HepG2 (cell line): ENCODE measurements around the gene TRA2B. TPM values are rescaled to one million over a fixed set of nuclear protein-coding genes. Genes with fewer than 3 reads are reported as not detected.

Experiments used
- ATAC-seq: fragments of 200-7000 bp; cut with Tn5 transposase; 3 replicates; pipeline ENCODE4 v1.9.1; 2020; ENCODE audit warnings: mild to moderate bottlenecking, moderate library complexity
- BruUV-seq: library from RNA; stranded (reverse); fragments of 400-500 nt; replicated peaks from 2 replicates; lab custom pipeline; 2021; lab: Mats Ljungman, UMichigan
- CTCF ChIA-PET: fragments of 300-600 bp; formaldehyde crosslinking; extraction: SDS; loops from one replicate; lab custom pipeline; 2021; ENCODE audit warnings: low total read pairs, inconsistent platforms, low intra/inter-chr PET ratio; lab: Yijun Ruan, JAX
- POLR2A ChIA-PET: fragments of 350-600 bp; sonication (Branson Sonifier 250); formaldehyde crosslinking; loops from one replicate; lab custom pipeline; 2020; ENCODE audit warnings: antibody characterized with exemption, inconsistent platforms; lab: Yijun Ruan, JAX
- DNase-seq: peaks from one replicate; pipeline ENCODE4 v3.0.0-alpha.2; 2015; ENCODE audit warnings: low spot score
- FAIRE-seq: peaks from 3 replicates; lab custom pipeline; 2011; peaks lifted over from hg19 to GRCh38; lab: Jason Lieb, UNC
- H2AFZ ChIP-seq: one replicate; pipeline ENCODE4 v1.6.1; 2011; ENCODE audit warnings: low read length, inconsistent platforms
- H3K27ac ChIP-seq: fragments of 300-600 bp; 3 replicates; pipeline ENCODE4 v1.8.0; 2011; ENCODE audit warnings: mixed run types, mild to moderate bottlenecking, mixed read lengths, low read length, inconsistent platforms; ENCODE audit not compliant: insufficient read depth; ENCODE audit errors: extremely low read length
- H3K27me3 ChIP-seq, 2 experiments: fragments of 200-600 bp in 1 of 2; 2 replicates in 1 of 2; 3 replicates in 1 of 2; pipeline versions ENCODE4 v1.6.0 to v1.8.0; 2011; ENCODE audit warnings: low read length in 2 of 2, mild to moderate bottlenecking in 2 of 2, moderate library complexity in 2 of 2, inconsistent platforms in 1 of 2; ENCODE audit not compliant: insufficient read depth in 2 of 2, control insufficient read depth in 1 of 2
- H3K36me3 ChIP-seq, 2 experiments: fragments of 200-600 bp in 1 of 2; replicated peaks in 1 of 2; 2 replicates in 1 of 2; 3 replicates in 1 of 2; pipeline versions ENCODE4 v1.5.1 to v1.8.0; 2011; ENCODE audit warnings: low read length in 2 of 2, inconsistent platforms in 1 of 2; ENCODE audit not compliant: insufficient read depth in 2 of 2, control insufficient read depth in 1 of 2
- H3K4me1 ChIP-seq: 2 replicates; pipeline ENCODE4 v1.5.1; 2012; ENCODE audit warnings: low read length, inconsistent platforms; ENCODE audit not compliant: insufficient read depth
- H3K4me2 ChIP-seq: 2 replicates; pipeline ENCODE4 v1.6.0; 2011; ENCODE audit warnings: low read depth, low read length, inconsistent platforms
- H3K4me3 ChIP-seq, 3 experiments: fragments of 200-600 bp in 1 of 3; sonication (generic), shearing (Covaris generic) in 1 of 3; replicated peaks in 1 of 3; 2 replicates each; pipeline ENCODE4 v1.5.1; 2011 to 2016; ENCODE audit warnings: low read length in 3 of 3, inconsistent platforms in 2 of 3, low read depth in 2 of 3, mild to moderate bottlenecking in 2 of 3, control low read depth in 1 of 3, mixed read lengths in 1 of 3; ENCODE audit not compliant: insufficient read depth in 1 of 3
- H3K79me2 ChIP-seq: one replicate; pipeline ENCODE4 v1.6.1; 2011; ENCODE audit warnings: low read length, inconsistent platforms; ENCODE audit not compliant: insufficient read depth
- H3K9ac ChIP-seq: 2 replicates; pipeline ENCODE4 v1.6.0; 2011; ENCODE audit warnings: mild to moderate bottlenecking, low read depth, low read length, inconsistent platforms; ENCODE audit not compliant: insufficient read depth
- H3K9me3 ChIP-seq: 2 replicates; pipeline ENCODE4 v1.5.1; 2012; ENCODE audit warnings: mild to moderate bottlenecking, low read length
- H4K20me1 ChIP-seq: 2 replicates; pipeline ENCODE4 v1.6.0; 2011; ENCODE audit warnings: inconsistent platforms, mild to moderate bottlenecking, low read length, moderate library complexity; ENCODE audit not compliant: insufficient read depth
- DNMT1 ChIP-seq: sonication (generic); formaldehyde crosslinking; IDR thresholded peaks from 2 replicates; pipeline ENCODE4 v1.5.1; 2020; ENCODE audit warnings: mild to moderate bottlenecking, missing genetic modification reagents
- GABPA ChIP-seq, 2 experiments: IDR thresholded peaks; 2 replicates each; pipeline ENCODE4 v1.6.1; 2011 to 2016; ENCODE audit warnings: low read depth in 2 of 2, low read length in 1 of 2, missing biosample characterization in 1 of 2, missing genetic modification characterization in 1 of 2
- HNRNPLL ChIP-seq: fragments of 200-400 bp; formaldehyde crosslinking; IDR thresholded peaks from 2 replicates; pipeline ENCODE4 v1.6.1; 2017; ENCODE audit warnings: mild to moderate bottlenecking, low read depth, low read length; ENCODE audit not compliant: poor library complexity, severe bottlenecking
- NFYB ChIP-seq: sonication (generic); formaldehyde crosslinking; IDR thresholded peaks from 2 replicates; pipeline ENCODE4 v1.4.0; 2020; ENCODE audit warnings: missing genetic modification reagents
- NFYC ChIP-seq: IDR thresholded peaks from 2 replicates; pipeline ENCODE4 v1.6.1; 2016; ENCODE audit warnings: missing genetic modification reagents, missing compliant biosample characterization
- RAD51 ChIP-seq: fragments of 450-650 bp; IDR thresholded peaks from 2 replicates; pipeline ENCODE4 v1.6.1; 2016; ENCODE audit warnings: borderline replicate concordance
- WGBS: methylation state at CpG from one replicate; pipeline ENCODE4 v1.1.6; 2017; ENCODE audit warnings: low lambda C conversion rate; 5-methylcytosine and 5-hydroxymethylcytosine counted together
- in situ Hi-C: cut with HindIII; loops from 2 replicates; pipeline ENCODE4 v1.10.0; 2017; ENCODE audit warnings: low pct_unique_long_range_greater_than_20kb; ENCODE audit not compliant: extremely low pct_ligation_motif_present
- intact Hi-C: fragments of 100-400 bp; cut with micrococcal nuclease; formaldehyde crosslinking; loops from one replicate; pipeline ENCODE4 v1.10.0; 2022; ENCODE audit not compliant: unreplicated experiment
- polyA plus RNA-seq, 8 experiments: library from polyadenylated mRNA; depleted of rRNA in 3 of 8; stranded (reverse) in 7 of 8; unstranded in 1 of 8; fragments of >200 nt; fragmentation: Illumina TruSeq in 4 of 8; extraction: Trizol in 4 of 8; gene quantifications; 2 replicates each; pipeline versions ENCODE4 v1.2.1 to v1.2.3, GENCODE V29; 2011 to 2016; ENCODE audit warnings: low read depth in 4 of 8, missing spikeins in 1 of 8, mixed read lengths in 1 of 8; ENCODE audit not compliant: insufficient read depth in 1 of 8
- total RNA-seq, 5 experiments: library from RNA; depleted of rRNA; stranded (reverse); fragments of >200 nt; fragmentation: Illumina TruSeq; extraction: Trizol; gene quantifications; 2 replicates each; pipeline ENCODE4 v1.2.3, GENCODE V29; 2016; ENCODE audit warnings: low read depth in 1 of 5
- TF ChIP-seq, protein P1 (sequence below), 2 experiments: sonication (generic) in 1 of 2; formaldehyde crosslinking in 1 of 2; IDR thresholded peaks; 2 replicates each; pipeline versions ENCODE4 v1.5.1 to v1.6.1; 2011 to 2020; ENCODE audit warnings: borderline replicate concordance in 1 of 2, low read depth in 1 of 2, low read length in 1 of 2, mild to moderate bottlenecking in 1 of 2, missing genetic modification reagents in 1 of 2, moderate library complexity in 1 of 2

The TRA2B gene
- total and polyA plus RNA-seq, 2 of the 13 experiments (the other 11 are each of a cell fraction or from before 2014, with no cell fraction given) = 105 to 241 TPM

GRCh38 chr3:185949515-185949914 lies 11.7 kb upstream of the TRA2B start:
- no peak overlapping the region for H3K27ac ChIP-seq
- H3K4me1 ChIP-seq = peaks cover 45% of the 10 kb centered on the region
- no TSS peak for BruUV-seq
- POLR2A ChIA-PET = no interaction called here
- ATAC-seq (no peak), FAIRE-seq (no peak), DNase-seq (no peak)
- in situ Hi-C loops (no loop called here), intact Hi-C loops (no loop called here)
- H3K79me2 ChIP-seq = no peaks in the 10 kb centered on the region
- no peaks in the 10 kb centered on the region for H3K36me3 ChIP-seq
- 93% methylated on average over 6 of the region's 6 CpGs for WGBS
- H4K20me1 ChIP-seq = no peaks in the 10 kb centered on the region
- no peak overlapping the region for H2AFZ ChIP-seq
- no peak overlapping the region for H3K4me3 ChIP-seq
- no peaks in the 10 kb centered on the region for H3K9me3 ChIP-seq
- TF ChIP-seq RAD51 = peak; percentile 12; the same call in 1 of the 2 replicates
- TF ChIP-seq DNMT1 (CRISPR knock-in tag) = no peak
- H3K9ac ChIP-seq = no peak overlapping the region
- no peak overlapping the region for H3K4me2 ChIP-seq
- CTCF ChIA-PET = no interaction called here
- no peaks in the 10 kb centered on the region for H3K27me3 ChIP-seq

DNA sequence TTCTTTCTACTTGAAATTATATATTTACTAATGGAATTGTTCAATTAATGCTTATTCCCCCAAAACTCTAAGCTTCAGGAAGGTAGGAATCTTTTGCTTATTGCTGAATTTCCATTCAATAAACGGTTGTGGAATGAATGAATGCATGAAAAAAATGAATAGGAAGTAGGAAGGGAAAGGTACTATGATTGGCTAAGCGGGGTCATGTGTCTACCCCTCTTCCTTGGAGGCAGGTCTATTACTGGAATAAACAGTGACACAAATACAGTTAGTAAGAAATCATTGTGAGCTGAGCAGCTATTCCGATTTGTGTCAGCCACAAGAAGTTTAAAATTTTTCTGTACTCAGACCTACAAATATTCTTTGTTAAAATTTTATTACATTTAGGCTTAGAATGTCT lies 10.5 kb upstream of the TRA2B start:
- no peaks in the 10 kb centered on the region for H3K9me3 ChIP-seq
- no peak overlapping the region for H3K27ac ChIP-seq
- in situ Hi-C loops = no loop called here
- no peak overlapping the region for H3K4me3 ChIP-seq
- no peaks in the 10 kb centered on the region for H3K36me3 ChIP-seq
- H3K4me1 ChIP-seq = peaks cover 46% of the 10 kb centered on the region
- CTCF ChIA-PET = no interaction called here
- no peak for TF ChIP-seq GABPA (IDR thresholded peaks at IDR 0.05; ENCODE audit: low read depth, low read length)
- peak; percentile 26; the same call in 1 of the 2 replicates for TF ChIP-seq GABPA (CRISPR knock-in tag; IDR thresholded peaks at IDR 0.05; ENCODE audit: low read depth)
- peak; percentile 47 for TF ChIP-seq NFYB
- TF ChIP-seq HNRNPLL = no peak
- TF ChIP-seq NFYC = peak; percentile 68
- TF ChIP-seq, protein P1, sequence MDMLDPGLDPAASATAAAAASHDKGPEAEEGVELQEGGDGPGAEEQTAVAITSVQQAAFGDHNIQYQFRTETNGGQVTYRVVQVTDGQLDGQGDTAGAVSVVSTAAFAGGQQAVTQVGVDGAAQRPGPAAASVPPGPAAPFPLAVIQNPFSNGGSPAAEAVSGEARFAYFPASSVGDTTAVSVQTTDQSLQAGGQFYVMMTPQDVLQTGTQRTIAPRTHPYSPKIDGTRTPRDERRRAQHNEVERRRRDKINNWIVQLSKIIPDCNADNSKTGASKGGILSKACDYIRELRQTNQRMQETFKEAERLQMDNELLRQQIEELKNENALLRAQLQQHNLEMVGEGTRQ (IDR thresholded peaks at IDR 0.05; ENCODE audit: low read depth, low read length) = 0 out of 2 replicates have a peak, but pooled peaks have one; percentile 43
- TF ChIP-seq, protein P1 (CRISPR knock-in tag; IDR thresholded peaks at IDR 0.05; ENCODE audit: borderline replicate concordance) = peak; percentile 49; the same call in 1 of the 2 replicates
- H4K20me1 ChIP-seq = no peaks in the 10 kb centered on the region
- 41% methylated on average over 3 of the region's 3 CpGs for WGBS
- ATAC-seq (no peak), DNase-seq (no peak), FAIRE-seq (no peak)
- peak overlapping the region; percentile 18 for H3K4me2 ChIP-seq
- POLR2A ChIA-PET = no interaction called here
- no peak overlapping the region for H3K9ac ChIP-seq
- intact Hi-C loops = no loop called here
- no peak overlapping the region for H2AFZ ChIP-seq
- no peaks in the 10 kb centered on the region for H3K27me3 ChIP-seq
- BruUV-seq = no TSS peak
- no peaks in the 10 kb centered on the region for H3K79me2 ChIP-seq
